Activated CD4-positive, alpha-beta T cell treated with anti-CD3 and anti-CD28 coated beads, Interleukin-2, amount 50 U/mL, for 24 hours (primary cell): ENCODE data around the gene NXPH3.

Experiments
- DNase-seq, 2 donors: peaks; one replicate each; pipeline ENCODE4 v3.0.0-alpha.2; 2020; ENCODE audit warnings: low read depth in 1 of 2, low spot score in 1 of 2

NXPH3 gene

GRCh38 chr17:49590874-49591273 is 15.2 kb downstream of the NXPH3 start:
- no peak for DNase-seq

DNA sequence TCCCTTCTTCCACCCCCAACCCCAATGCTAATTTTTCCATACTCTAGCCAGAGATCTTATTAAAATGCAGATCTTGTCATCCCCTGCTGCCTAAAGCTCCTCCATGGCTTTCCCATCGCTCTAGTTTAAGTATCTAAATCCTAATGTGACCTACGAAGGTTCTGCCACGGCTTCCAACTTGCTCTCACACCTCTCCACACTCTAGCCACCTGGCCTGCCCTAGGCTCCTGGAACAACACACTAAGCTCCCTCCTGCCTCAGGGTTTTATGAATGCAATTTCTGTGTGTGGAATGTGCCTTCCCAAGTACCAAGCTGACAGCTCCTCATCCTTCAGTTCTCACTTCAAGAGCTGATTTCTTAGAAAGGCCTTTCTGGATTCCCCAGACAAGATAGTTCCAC is 16.6 kb downstream of the NXPH3 start:
- no peak for DNase-seq

GRCh38 chr17:49595328-49595727 is 19.7 kb downstream of the NXPH3 start:
- DNase-seq: no peak

DNA sequence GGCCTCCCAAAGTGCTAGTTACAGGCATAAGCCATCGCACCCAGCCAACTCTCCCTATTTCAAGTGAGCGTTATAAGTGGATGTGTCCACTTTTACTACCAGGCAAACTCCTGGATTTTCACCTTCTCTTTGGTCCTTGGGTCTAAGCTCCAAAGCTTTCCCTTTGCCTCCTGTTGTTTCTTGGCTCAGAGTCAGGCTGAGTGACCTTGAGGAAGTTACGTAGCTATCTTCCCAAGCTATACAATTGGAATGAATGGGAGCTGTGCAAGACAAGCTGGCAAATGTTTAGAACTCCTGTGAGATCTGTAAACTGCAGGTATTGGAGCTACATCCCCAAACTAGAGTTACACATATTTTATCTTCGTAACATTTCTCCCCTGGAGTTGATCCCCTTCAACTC is 20.3 kb downstream of the NXPH3 start:
- no peak for DNase-seq

GRCh38 chr17:49596613-49597244 is 21.1 kb downstream of the NXPH3 start:
- DNase-seq: no peak

GRCh38 chr17:49597436-49597835 is 21.8 kb downstream of the NXPH3 start:
- DNase-seq: no peak

DNA sequence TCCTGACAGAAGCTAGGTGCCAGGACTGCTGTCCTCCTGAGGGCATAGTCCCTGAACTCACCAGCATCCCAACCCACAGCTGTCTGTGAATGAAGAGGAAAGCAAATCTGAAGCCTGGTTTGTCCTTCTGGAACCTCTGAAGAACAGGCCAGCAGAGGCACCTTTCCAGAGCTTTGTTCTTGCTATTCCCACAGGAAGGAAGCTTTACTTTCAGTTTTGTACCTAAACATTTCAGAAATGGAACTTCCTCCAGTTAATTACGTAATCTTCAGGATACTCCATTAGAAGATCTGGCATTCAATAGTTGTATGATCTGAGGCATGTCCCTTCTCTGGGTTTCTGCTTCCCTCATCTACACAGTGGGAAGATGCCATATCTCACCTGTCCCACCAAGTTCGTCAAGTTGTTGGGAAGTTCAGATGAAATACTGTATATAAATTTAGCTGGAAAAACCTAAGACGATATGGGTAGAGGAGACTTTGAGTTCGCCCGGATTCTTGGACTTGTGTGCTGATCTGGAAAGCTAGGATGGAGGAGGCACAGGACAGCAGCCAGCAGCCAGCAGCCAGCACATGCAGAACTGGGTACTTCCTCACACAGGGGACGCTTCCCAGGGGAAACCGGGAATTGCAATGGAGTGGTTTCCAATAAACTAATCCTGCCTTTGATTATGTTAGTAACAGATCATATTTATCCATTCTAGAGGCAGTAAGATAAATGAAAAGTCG is 22.4 kb downstream of the NXPH3 start:
- no peak for DNase-seq

- no peak for DNase-seq
Measured at GRCh38 chr17:49598918-49599317, 23.2 kb downstream of the NXPH3 start.

GRCh38 chr17:49600949-49601348 is 25.3 kb downstream of the NXPH3 start:
- no peak for DNase-seq

GRCh38 chr17:49602783-49603182 is 27.1 kb downstream of the NXPH3 start:
- no peak for DNase-seq

DNA sequence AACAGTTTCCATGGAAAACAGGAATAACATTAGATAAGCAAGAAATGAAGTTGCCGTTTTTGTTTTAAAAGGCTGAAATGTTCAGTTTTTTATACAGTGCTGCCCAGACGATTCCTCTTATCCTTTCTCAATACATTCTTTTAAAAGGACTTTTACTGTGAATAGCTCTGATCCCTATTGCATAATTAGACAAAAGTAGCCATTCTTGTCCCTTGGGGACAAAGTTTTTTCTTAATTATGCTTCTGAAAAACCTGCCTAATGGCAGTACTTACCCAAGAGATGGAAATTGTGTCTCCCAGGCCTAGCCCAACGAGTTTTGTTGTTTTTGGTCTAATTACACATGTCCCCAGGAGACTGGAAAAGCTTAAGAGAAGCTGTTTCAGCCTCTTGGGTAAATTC is 27.6 kb downstream of the NXPH3 start:
- no peak for DNase-seq

- DNase-seq: no peak
Measured at GRCh38 chr17:49603720-49604119, 28.0 kb downstream of the NXPH3 start.

DNA sequence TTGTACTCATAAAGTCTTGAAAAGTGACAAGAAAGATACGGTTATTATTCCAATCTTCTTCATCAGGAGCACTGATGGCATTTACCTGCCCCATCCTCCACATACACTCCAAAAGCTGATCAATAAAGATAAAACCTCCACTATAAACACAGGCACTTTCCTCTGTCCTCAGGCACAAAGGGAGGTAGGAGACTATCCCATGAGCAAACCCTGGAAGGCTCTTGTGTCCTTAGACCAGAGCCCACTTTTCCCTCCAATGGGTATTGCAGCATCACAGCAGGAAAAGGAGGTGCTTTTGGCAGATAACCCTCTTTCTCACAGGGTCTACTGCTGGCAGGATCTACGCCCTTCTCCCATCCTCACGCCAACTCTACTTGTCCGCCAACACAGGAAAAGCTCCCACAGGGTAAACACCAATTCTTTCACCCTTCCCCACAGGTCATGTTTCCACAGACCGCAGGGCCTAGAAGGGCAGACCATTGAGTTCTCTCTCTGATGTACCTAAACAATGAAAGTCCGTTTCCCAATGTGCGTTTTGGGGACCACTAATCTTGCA is 28.7 kb downstream of the NXPH3 start:
- no peak for DNase-seq

DNA sequence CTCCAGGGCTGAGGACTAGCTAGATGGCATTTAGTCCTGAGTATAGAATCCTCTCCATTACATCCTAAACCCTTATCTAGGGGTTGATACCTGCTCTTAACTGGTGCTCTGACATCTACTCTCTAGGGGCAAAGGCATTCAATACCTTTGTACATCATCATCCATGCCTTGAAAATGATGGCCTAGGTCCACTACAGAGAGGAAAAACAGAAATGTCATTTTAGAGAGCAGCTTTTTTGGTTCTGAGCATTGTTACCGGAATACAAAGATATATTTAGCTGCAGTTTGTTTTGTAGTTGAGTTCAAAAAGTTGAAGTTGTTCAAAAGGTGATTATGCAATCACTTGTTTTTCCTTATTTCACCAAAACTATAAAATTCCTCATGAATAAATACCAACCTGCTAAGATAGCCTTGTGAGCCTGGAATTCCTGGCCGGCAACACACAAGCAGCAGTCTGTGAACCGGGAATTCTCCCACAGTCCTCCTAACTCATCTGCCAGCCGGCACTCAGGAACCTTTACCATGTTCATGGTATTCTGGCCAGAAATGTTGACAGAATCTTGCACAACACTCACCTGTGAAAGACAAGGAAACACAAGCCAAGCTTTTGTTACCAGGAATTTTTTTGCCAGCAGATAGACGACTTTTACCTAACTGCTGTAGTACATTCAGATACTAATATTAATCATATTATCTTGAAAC is 35.4 kb downstream of the NXPH3 start:
- DNase-seq: no peak

DNA sequence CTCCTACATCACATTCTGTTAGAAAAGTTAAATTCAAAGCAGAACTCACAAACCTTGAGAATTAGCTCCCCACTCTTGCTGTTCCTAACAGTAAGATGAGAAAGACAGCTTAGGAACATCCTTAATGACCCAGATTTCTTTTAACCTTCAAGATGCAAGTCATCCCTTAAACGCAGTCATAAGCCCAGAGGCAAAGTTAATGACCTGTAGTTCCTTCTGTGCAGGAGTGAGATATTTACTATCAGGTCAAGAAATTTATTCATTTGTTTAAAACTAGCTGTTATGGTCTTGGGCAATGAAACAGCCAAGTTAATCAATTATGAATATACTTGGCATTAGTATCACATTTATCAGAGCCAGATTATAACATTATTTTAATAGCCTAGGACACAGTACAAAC is 37.1 kb downstream of the NXPH3 start:
- no peak for DNase-seq

DNA sequence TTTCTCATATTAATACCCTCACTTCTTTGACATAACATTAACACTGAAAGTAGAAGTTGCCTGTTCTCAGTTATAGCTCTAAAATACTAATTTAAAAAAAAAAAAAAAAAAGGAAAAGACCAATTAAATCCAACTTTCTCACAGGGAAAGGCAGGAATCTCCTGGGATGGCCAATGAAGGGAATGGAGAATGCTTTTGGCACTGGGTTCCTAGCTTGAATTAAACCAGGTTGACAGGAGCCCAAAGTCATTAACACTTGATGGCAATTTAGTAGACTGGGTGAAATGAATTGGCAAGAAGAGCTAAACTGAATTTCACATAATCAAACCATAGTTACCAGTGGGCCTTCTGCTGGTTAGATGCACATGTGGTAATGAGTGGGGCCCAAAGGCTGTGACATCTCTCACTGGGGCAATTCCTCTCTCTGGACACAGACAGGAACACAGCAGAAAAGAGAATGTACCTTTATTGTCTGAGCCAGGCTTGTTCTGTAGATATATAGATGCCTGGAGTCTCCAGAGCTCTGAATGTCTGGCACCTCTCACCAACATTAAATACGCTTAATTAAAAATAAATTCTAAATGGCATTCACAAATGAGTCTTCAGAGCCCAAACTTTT is 37.6 kb downstream of the NXPH3 start:
- DNase-seq: no peak

GRCh38 chr17:49616086-49616485 is 40.4 kb downstream of the NXPH3 start:
- no peak for DNase-seq

DNA sequence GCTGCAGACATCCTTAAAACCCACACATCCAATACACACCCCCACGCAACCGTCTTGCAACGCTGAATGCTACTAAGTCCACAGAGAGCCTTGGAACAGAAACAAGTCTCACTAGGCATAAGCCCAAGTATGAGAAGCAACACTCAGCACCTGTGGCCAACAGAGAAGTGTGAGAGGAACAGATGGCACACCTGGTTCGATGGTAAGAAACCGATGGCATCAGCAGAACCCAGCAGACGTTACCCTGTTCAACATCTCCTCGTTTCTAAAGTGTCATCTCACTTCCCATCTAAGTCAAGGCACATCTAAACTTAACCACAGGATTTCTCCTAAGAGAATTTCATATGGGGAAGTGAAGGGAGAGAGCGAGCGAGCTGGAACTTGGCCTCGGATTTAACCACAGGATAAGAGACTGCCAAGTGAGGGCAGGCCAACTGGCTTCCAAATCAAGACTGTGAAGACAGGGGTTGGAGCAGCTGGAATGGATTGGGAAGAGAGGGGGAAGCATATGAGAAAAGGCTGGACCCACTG is 41.0 kb downstream of the NXPH3 start:
- no peak for DNase-seq

DNA sequence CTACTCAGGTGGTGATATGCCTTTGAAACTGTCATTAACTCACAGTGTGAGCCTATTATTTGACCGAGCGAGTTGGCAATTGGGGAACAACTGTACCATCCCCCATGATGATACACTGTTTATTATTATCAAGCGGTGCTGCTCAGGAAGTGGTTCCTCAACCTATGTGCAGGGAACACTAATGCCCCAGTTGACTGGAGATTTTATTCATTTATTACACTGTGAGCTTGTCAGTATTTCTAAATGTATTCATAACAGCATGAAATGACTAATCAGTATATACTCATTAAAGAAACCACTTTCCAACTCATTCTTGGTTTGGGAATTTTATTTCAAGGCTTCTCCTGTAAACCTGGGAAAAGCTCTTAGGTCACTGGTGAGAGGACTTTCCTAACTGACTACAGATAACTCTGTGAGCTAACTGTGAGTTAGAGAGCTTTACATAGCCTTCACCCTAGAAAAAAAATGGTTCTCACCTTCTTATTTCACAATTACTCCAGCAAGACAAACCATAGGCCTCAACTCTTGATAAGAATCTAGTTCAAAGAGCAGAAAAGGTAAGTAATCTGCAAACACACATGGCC is 42.4 kb downstream of the NXPH3 start:
- no peak for DNase-seq

GRCh38 chr17:49621420-49621819 is 45.7 kb downstream of the NXPH3 start:
- DNase-seq: no peak

- no peak for DNase-seq
Measured at GRCh38 chr17:49621946-49622529, 46.4 kb downstream of the NXPH3 start.
